ENCODE measurements around the gene IL10RA. TPM values are rescaled to one million over a fixed set of nuclear protein-coding genes. Genes with fewer than 3 reads are reported as not detected.
"Not testable (repeated sequence)": the region's sequence is repeated elsewhere in the genome, so short reads cannot be mapped to it uniquely, and the experiment has no call there.

Gene IL10RA
- total and polyA plus RNA-seq, 3 experiments from 2014 or later = 120 to 659 (median 122) TPM

DNA sequence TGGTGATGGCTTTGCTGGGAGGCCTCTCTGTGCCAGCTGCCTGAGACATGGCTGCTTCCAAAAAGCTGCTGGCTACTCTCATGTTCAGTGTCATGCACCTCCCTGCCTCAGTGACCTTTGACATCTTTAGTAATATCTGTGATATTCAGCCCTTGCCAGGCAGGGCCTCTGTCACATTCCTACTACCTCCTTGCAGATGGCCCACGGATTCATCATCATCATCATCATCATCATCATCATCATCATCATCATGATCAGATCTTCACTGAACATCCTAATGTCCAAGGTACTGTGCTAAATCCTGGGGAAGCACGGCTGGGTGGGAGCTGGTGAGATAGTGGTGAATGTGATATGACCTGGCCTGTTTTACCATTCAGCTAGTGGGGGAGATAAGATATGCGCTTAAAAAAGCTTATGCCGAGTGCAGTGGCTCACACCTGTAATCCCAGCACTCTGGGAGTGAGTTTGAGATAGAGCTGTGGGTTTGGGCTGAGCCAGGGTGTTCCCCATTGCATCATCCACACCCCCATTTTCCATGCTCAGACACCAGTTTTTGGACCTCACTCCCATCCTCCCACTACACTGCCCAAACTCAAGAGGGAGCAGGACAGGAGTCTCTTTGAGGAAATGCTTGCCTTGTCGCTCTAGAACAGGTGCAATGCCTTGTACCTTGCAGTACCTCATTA is 39.9 kb upstream of the IL10RA start:
- no peak overlapping the region for H3K4me3 ChIP-seq (ENCODE audit: low read length)
- no peaks in the 10 kb centered on the region for H3K9me3 Mint-ChIP-seq
- H3K9me3 ChIP-seq (ENCODE audit: low read length) = no peaks in the 10 kb centered on the region
- H3K36me3 Mint-ChIP-seq = peaks cover 0 to 5% (median 0%) of the 10 kb centered on the region in 3 donors
- H3K36me3 ChIP-seq (ENCODE audit: insufficient read depth, low read length) = no peaks in the 10 kb centered on the region
- no peak for DNase-seq
- H3K4me1 ChIP-seq (ENCODE audit: insufficient read depth, low read length) = peaks cover 51% of the 10 kb centered on the region
- no peak overlapping the region for H3K4me3 Mint-ChIP-seq
- H3K4me1 Mint-ChIP-seq = peaks cover 46 to 69% (median 69%) of the 10 kb centered on the region in 3 donors
- ChIA-PET POLR2A (interaction anchor here (0.7 to 1.6 kb wide), 7 partner anchors 57 to 949 kb away, joined by 3 to 6 read pairs (median 3); no protein-coding TSS in a partner anchor), CTCF (interaction anchor here (0.6 to 12.1 kb wide), 53 partner anchors 10 to 593 kb away, joined by 3 to 296 read pairs (median 6); partner anchors contain the start of genes FXYD2, IL10RA, SMIM35 and TMPRSS13)
- no peak overlapping the region for H3K27ac ChIP-seq (ENCODE audit: low read depth, low read length)
- H3K27me3 ChIP-seq (ENCODE audit: insufficient read depth, low read length, poor library complexity, severe bottlenecking) = no peaks in the 10 kb centered on the region
- H3K27me3 Mint-ChIP-seq = peaks cover 0 to 3% of the 10 kb centered on the region in 2 donors
- H3K27ac Mint-ChIP-seq = peak overlapping the region in 3 of 8 donors; percentile 48 to 88 (median 74)

DNA sequence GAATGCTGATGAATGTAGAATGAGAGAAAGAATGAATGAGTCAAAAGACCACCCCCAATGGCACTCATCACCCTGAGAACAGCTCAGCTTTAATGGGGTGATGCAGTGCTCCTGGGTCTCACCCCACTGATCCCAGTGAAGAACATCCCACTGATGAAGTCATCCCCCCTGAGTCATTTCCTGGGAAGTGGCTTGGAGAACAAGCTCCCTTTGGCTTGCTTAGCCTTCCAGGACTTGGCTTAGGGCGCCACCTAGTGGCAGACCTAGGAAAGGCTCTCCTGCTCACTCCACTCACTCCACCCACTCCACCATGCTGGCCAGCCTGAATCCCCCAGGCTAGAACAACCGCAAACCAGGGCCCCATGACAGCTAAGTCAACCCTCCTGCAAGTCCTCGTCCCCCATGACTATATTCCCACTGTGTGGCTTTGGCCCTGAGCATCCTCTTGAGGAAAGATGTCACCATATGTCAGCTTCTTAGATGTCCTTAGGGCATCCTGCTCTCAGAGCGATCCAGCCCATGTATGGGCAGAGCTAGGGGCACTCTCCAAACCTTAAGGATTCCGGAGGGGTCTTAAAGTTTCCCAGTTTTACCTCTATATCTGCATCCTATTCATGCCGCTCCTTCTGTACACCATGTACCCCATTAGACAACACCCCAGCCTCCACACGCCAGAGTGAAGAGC is 39.2 kb upstream of the IL10RA start:
- peak overlapping the region; percentile 0 to 66 (median 50) for H3K4me3 Mint-ChIP-seq
- no peaks in the 10 kb centered on the region for H3K9me3 Mint-ChIP-seq
- ChIA-PET CTCF (interaction anchor here (0.6 to 12.1 kb wide), 55 partner anchors 9 to 594 kb away, joined by 3 to 296 read pairs (median 5); partner anchors contain the start of genes FXYD2, IL10RA, SMIM35 and TMPRSS13), POLR2A (interaction anchor here (0.7 to 1.6 kb wide), 10 partner anchors 50 to 948 kb away, joined by 3 to 6 read pairs (median 4); no protein-coding TSS in a partner anchor)
- Histone ChIP-seq H3K9me3 (ENCODE audit: low read length) (no peaks in the 10 kb centered on the region), H3K27ac (ENCODE audit: low read depth, low read length) (no peak overlapping the region), H3K36me3 (ENCODE audit: insufficient read depth, low read length) (no peaks in the 10 kb centered on the region), H3K4me3 (ENCODE audit: low read length) (no peak overlapping the region), H3K4me1 (ENCODE audit: insufficient read depth, low read length) (peaks cover 58% of the 10 kb centered on the region), H3K27me3 (ENCODE audit: insufficient read depth, low read length, poor library complexity, severe bottlenecking) (no peaks in the 10 kb centered on the region)
- peaks cover 0 to 3% of the 10 kb centered on the region in 2 donors for H3K27me3 Mint-ChIP-seq
- peak overlapping the region; percentile 43 to 95 (median 72) for H3K27ac Mint-ChIP-seq
- H3K36me3 Mint-ChIP-seq = peaks cover 0 to 5% (median 0%) of the 10 kb centered on the region in 3 donors
- H3K4me1 Mint-ChIP-seq = peaks cover 53 to 76% (median 76%) of the 10 kb centered on the region in 3 donors
- DNase-seq = peak; percentile 66 to 86 (median 78)

DNA sequence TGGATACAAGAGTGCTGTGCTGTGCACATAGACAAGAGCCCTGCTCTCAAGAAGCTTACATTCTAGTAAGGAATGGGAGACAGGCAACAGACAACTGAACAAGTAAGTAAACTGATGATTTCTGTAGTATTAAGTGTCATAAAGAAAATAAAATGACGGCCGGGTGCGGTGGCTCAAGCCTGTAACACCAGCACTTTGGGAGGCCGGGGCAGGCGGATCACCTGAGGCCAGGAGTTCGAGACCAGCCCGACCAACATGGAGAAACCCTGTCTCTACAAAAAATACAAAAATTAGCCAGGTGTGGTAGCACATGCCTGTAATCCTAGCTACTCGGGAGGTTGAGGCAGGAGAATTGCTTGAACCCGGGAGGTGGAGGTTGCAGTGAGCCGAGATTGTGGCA is 38.4 kb upstream of the IL10RA start:
- CTCF ChIA-PET = interaction anchor here (0.7 to 12.1 kb wide), 35 partner anchors 8 to 205 kb away, joined by 3 to 296 read pairs (median 7); partner anchors contain the start of genes FXYD2, IL10RA and SMIM35
- not testable (repeated sequence) for H3K4me3 ChIP-seq (ENCODE audit: low read length); H3K9me3 ChIP-seq (ENCODE audit: low read length); H3K27ac ChIP-seq (ENCODE audit: low read depth, low read length); H3K36me3 ChIP-seq (ENCODE audit: insufficient read depth, low read length); DNase-seq; H3K36me3 Mint-ChIP-seq; H3K27me3 ChIP-seq (ENCODE audit: insufficient read depth, low read length, poor library complexity, severe bottlenecking); H3K9me3 Mint-ChIP-seq; H3K27me3 Mint-ChIP-seq
- POLR2A ChIA-PET = interaction anchor here (0.8 to 1.6 kb wide), 6 partner anchors 49 to 105 kb away, joined by 3 to 6 read pairs (median 4); no protein-coding TSS in a partner anchor
- H3K4me1 ChIP-seq (ENCODE audit: insufficient read depth, low read length) = peaks cover 65% of the 10 kb centered on the region
- H3K4me3 Mint-ChIP-seq = peak overlapping the region in 4 of 7 donors; percentile 3 to 37 (median 10)
- peak overlapping the region in 6 of 8 donors; percentile 48 to 91 (median 62) for H3K27ac Mint-ChIP-seq
- H3K4me1 Mint-ChIP-seq = peaks cover 60 to 84% (median 83%) of the 10 kb centered on the region in 3 donors

DNA sequence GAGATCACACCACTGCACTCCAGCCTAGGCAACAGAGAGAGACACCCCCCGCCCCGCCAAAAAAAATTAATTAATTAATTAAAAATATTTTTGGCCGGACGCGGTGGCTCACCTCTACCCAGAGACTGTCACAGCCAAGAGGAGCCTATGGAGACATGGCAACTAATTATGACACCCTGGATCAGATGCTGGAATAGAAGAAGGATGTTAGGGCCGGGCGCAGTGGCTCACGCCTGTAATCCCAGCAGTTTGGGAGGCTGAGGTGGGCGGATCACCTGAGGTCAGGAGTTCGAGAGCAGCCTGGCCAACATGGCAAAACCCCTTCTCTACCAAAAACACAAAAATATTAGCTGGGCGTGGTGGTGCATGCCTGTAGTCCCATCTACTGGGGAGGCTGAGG is 37.7 kb upstream of the IL10RA start:
- Mint-ChIP-seq H3K4me1 (peaks cover 68 to 91% (median 91%) of the 10 kb centered on the region in 3 donors), H3K27ac (peak overlapping the region in 5 of 8 donors; percentile 61 to 98 (median 91)), H3K4me3 (peak overlapping the region in 4 of 7 donors; percentile 28 to 83 (median 42))
- H3K9me3 Mint-ChIP-seq; DNase-seq; H3K36me3 ChIP-seq (ENCODE audit: insufficient read depth, low read length); H3K4me3 ChIP-seq (ENCODE audit: low read length); H3K36me3 Mint-ChIP-seq; H3K9me3 ChIP-seq (ENCODE audit: low read length); H3K27ac ChIP-seq (ENCODE audit: low read depth, low read length); H3K27me3 ChIP-seq (ENCODE audit: insufficient read depth, low read length, poor library complexity, severe bottlenecking); H3K27me3 Mint-ChIP-seq: not testable (repeated sequence)
- ChIA-PET POLR2A (interaction anchor here (0.7 to 1.3 kb wide), 3 partner anchors 17 to 104 kb away, joined by 3 to 4 read pairs (median 4); no protein-coding TSS in a partner anchor), CTCF (interaction anchor here (1.0 to 12.1 kb wide), 8 partner anchors 22 to 141 kb away, joined by 3 to 296 read pairs (median 66); partner anchors contain the start of genes FXYD2 and IL10RA)
- H3K4me1 ChIP-seq (ENCODE audit: insufficient read depth, low read length) = peaks cover 71% of the 10 kb centered on the region

GRCh38 chr11:117949062-117949461 is 37.1 kb upstream of the IL10RA start:
- no peak for DNase-seq
- H3K36me3 ChIP-seq (ENCODE audit: insufficient read depth, low read length) = no peaks in the 10 kb centered on the region
- H3K27me3 Mint-ChIP-seq = peaks cover 0 to 3% of the 10 kb centered on the region in 2 donors
- no peaks in the 10 kb centered on the region for H3K36me3 Mint-ChIP-seq
- peak overlapping the region; percentile 18 to 90 (median 64) for H3K4me3 Mint-ChIP-seq
- peaks cover 74 to 97% (median 94%) of the 10 kb centered on the region in 3 donors for H3K4me1 Mint-ChIP-seq
- H3K4me1 ChIP-seq (ENCODE audit: insufficient read depth, low read length) = peaks cover 77% of the 10 kb centered on the region
- no peak overlapping the region for H3K27ac ChIP-seq (ENCODE audit: low read depth, low read length)
- H3K9me3 ChIP-seq (ENCODE audit: low read length) = no peaks in the 10 kb centered on the region
- no peaks in the 10 kb centered on the region for H3K9me3 Mint-ChIP-seq
- ChIA-PET POLR2A (interaction anchor here (3.2 to 7.4 kb wide), 3 partner anchors 39 to 103 kb away, joined by 26 to 108 read pairs (median 100); partner anchors contain the start of gene IL10RA), CTCF (interaction anchor here (2.2 to 12.1 kb wide), 6 partner anchors 21 to 141 kb away, joined by 6 to 296 read pairs (median 156); partner anchors contain the start of genes FXYD2 and IL10RA)
- no peaks in the 10 kb centered on the region for H3K27me3 ChIP-seq (ENCODE audit: insufficient read depth, low read length, poor library complexity, severe bottlenecking)
- peak overlapping the region; percentile 86 to 98 (median 94) for H3K27ac Mint-ChIP-seq
- no peak overlapping the region for H3K4me3 ChIP-seq (ENCODE audit: low read length)

DNA sequence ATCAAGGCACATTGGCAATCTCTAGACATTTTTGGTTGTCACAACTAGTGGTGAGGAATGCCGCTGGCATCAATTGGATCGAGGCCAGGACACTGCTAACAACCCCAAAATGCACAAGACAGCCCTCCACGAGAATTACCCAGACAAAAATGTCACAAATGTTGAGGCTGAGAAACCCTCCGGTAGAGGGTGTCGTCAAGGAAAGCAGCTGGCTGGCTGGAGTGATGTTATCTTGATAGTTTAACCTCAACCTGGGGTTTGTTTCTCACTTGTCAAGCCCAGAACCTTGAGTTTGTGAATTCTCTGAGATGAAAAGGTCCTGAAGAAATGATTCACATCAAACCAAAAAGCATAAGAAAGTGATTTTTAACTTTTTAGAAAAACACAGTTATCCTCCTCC is 35.9 kb upstream of the IL10RA start:
- ChIA-PET CTCF (interaction anchor here (1.0 to 12.1 kb wide), 17 partner anchors 8 to 221 kb away, joined by 3 to 296 read pairs (median 8); partner anchors contain the start of genes FXYD2, FXYD6 and IL10RA), POLR2A (interaction anchor here (0.7 to 7.4 kb wide), 10 partner anchors 26 to 141 kb away, joined by 3 to 108 read pairs (median 8); partner anchors contain the start of gene IL10RA)
- H3K27me3 Mint-ChIP-seq = peaks cover 0 to 3% of the 10 kb centered on the region in 2 donors
- Histone ChIP-seq H3K27me3 (ENCODE audit: insufficient read depth, low read length, poor library complexity, severe bottlenecking) (no peaks in the 10 kb centered on the region), H3K27ac (ENCODE audit: low read depth, low read length) (peak overlapping the region; percentile 28), H3K9me3 (ENCODE audit: low read length) (no peaks in the 10 kb centered on the region), H3K4me3 (ENCODE audit: low read length) (peak overlapping the region; percentile 62), H3K36me3 (ENCODE audit: insufficient read depth, low read length) (no peaks in the 10 kb centered on the region), H3K4me1 (ENCODE audit: insufficient read depth, low read length) (peaks cover 83% of the 10 kb centered on the region)
- H3K36me3 Mint-ChIP-seq = no peaks in the 10 kb centered on the region
- H3K27ac Mint-ChIP-seq = peak overlapping the region; percentile 88 to 98 (median 94)
- peak; percentile 47 to 84 (median 82) for DNase-seq
- H3K4me3 Mint-ChIP-seq = peak overlapping the region; percentile 71 to 90 (median 86)
- peaks cover 76 to 97% (median 95%) of the 10 kb centered on the region in 3 donors for H3K4me1 Mint-ChIP-seq
- H3K9me3 Mint-ChIP-seq = no peaks in the 10 kb centered on the region

Measured in CD8-positive, alpha-beta memory T cell (primary cell).